ENCODE results near the gene VSIG10L2. TPM values are rescaled to one million over a fixed set of nuclear protein-coding genes. Genes with fewer than 3 reads are reported as not detected.
A peak's percentile ranks its signal among the peaks of the same experiment; 100 is the strongest.

Gene VSIG10L2
- total RNA-seq, 2 donors from 2014 or later = not detected

GRCh38 chr11:125925247-125925740, 20.6 kb upstream of the VSIG10L2 start:
- Mint-ChIP-seq H3K4me3 (no peak overlapping the region), H3K27ac (peak overlapping the region; percentile 5), H3K27me3 (ENCODE audit: insufficient read depth) (peaks cover 5% of the 10 kb centered on the region), H3K4me1 (peaks cover 12% of the 10 kb centered on the region), H3K9me3 (no peaks in the 10 kb centered on the region), H3K36me3 (ENCODE audit: low read depth) (no peaks in the 10 kb centered on the region)
- Histone ChIP-seq H3K36me3 (ENCODE audit: control insufficient read depth, insufficient read depth, low read length) (no peaks in the 10 kb centered on the region), H3K4me3 (ENCODE audit: low read length) (no peak overlapping the region), H3K27ac (ENCODE audit: low read depth, low read length) (no peak overlapping the region), H3K9me3 (ENCODE audit: control insufficient read depth, low read length) (no peaks in the 10 kb centered on the region), H3K4me1 (ENCODE audit: control insufficient read depth, insufficient read depth, low read length) (peaks cover 2% of the 10 kb centered on the region), H3K9ac (ENCODE audit: extremely low read depth, low read length, poor library complexity, severe bottlenecking) (no peak overlapping the region), H3K27me3 (ENCODE audit: control insufficient read depth, insufficient read depth, low read length, poor library complexity, severe bottlenecking) (peaks cover 21% of the 10 kb centered on the region)
- WGBS, 2 experiments (ENCODE audit: insufficient coverage in 1 of 2, insufficient read length in 1 of 2) = 77 to 79% methylated on average over 6 of the region's 6 CpGs
- peak; percentile 65 for DNase-seq
- TF ChIP-seq CTCF (conservative IDR thresholded peaks at IDR 0.05) = no peak

GRCh38 chr11:125925804-125926203, 20.0 kb upstream of the VSIG10L2 start:
- Histone ChIP-seq H3K9ac (ENCODE audit: extremely low read depth, low read length, poor library complexity, severe bottlenecking) (no peak overlapping the region), H3K4me3 (ENCODE audit: low read length) (no peak overlapping the region), H3K27ac (ENCODE audit: low read depth, low read length) (no peak overlapping the region), H3K36me3 (ENCODE audit: control insufficient read depth, insufficient read depth, low read length) (no peaks in the 10 kb centered on the region), H3K9me3 (ENCODE audit: control insufficient read depth, low read length) (no peaks in the 10 kb centered on the region), H3K27me3 (ENCODE audit: control insufficient read depth, insufficient read depth, low read length, poor library complexity, severe bottlenecking) (peaks cover 21% of the 10 kb centered on the region), H3K4me1 (ENCODE audit: control insufficient read depth, insufficient read depth, low read length) (peaks cover 2% of the 10 kb centered on the region)
- H3K27me3 Mint-ChIP-seq (ENCODE audit: insufficient read depth) = peaks cover 5% of the 10 kb centered on the region
- 91% methylated on average over 3 of the region's 3 CpGs for WGBS, 2 experiments (ENCODE audit: insufficient coverage in 1 of 2, insufficient read length in 1 of 2)
- no peak for DNase-seq
- peaks cover 12% of the 10 kb centered on the region for H3K4me1 Mint-ChIP-seq
- H3K9me3 Mint-ChIP-seq = no peaks in the 10 kb centered on the region
- no peaks in the 10 kb centered on the region for H3K36me3 Mint-ChIP-seq (ENCODE audit: low read depth)
- no peak overlapping the region for H3K27ac Mint-ChIP-seq
- no peak overlapping the region for H3K4me3 Mint-ChIP-seq
- TF ChIP-seq CTCF (conservative IDR thresholded peaks at IDR 0.05) = no peak

GRCh38 chr11:125926682-125927081, 19.2 kb upstream of the VSIG10L2 start:
- DNase-seq = no peak
- WGBS, 2 experiments (ENCODE audit: insufficient coverage in 1 of 2, insufficient read length in 1 of 2) = 91 to 93% methylated on average over 12 of the region's 12 CpGs
- Histone ChIP-seq H3K4me3 (ENCODE audit: low read length) (no peak overlapping the region), H3K4me1 (ENCODE audit: control insufficient read depth, insufficient read depth, low read length) (peaks cover 2% of the 10 kb centered on the region), H3K9ac (ENCODE audit: extremely low read depth, low read length, poor library complexity, severe bottlenecking) (no peak overlapping the region), H3K36me3 (ENCODE audit: control insufficient read depth, insufficient read depth, low read length) (no peaks in the 10 kb centered on the region), H3K9me3 (ENCODE audit: control insufficient read depth, low read length) (no peaks in the 10 kb centered on the region), H3K27me3 (ENCODE audit: control insufficient read depth, insufficient read depth, low read length, poor library complexity, severe bottlenecking) (peaks cover 23% of the 10 kb centered on the region), H3K27ac (ENCODE audit: low read depth, low read length) (no peak overlapping the region)
- Mint-ChIP-seq H3K27ac (no peak overlapping the region), H3K27me3 (ENCODE audit: insufficient read depth) (peaks cover 5% of the 10 kb centered on the region), H3K9me3 (no peaks in the 10 kb centered on the region), H3K4me1 (peaks cover 12% of the 10 kb centered on the region), H3K36me3 (ENCODE audit: low read depth) (no peaks in the 10 kb centered on the region), H3K4me3 (no peak overlapping the region)
- TF ChIP-seq CTCF (conservative IDR thresholded peaks at IDR 0.05) = no peak

All from endodermal cell (in vitro differentiated cells).